H9 (cell line): Measurements from ENCODE around the gene SPECC1. TPM values are rescaled to one million over a fixed set of nuclear protein-coding genes. Genes with fewer than 3 reads are reported as not detected.

Experiments
- DNase-seq: peaks from one replicate; pipeline ENCODE4 v3.0.0-alpha.2; 2017
- H2AFZ ChIP-seq: one replicate; pipeline ENCODE4 v1.6.1; 2013; ENCODE audit warnings: mild to moderate bottlenecking, low read length, control low read depth, moderate library complexity
- H2AK5ac ChIP-seq: 2 replicates; pipeline ENCODE4 v1.6.1; 2013; ENCODE audit warnings: low read length, control low read depth, mixed read lengths; ENCODE audit not compliant: insufficient read length
- H2BK120ac ChIP-seq: one replicate; pipeline ENCODE4 v1.6.1; 2013; ENCODE audit warnings: low read depth, mild to moderate bottlenecking, low read length, control low read depth, inconsistent platforms; ENCODE audit not compliant: poor library complexity, severe bottlenecking
- H2BK12ac ChIP-seq: 2 replicates; pipeline ENCODE4 v1.6.1; 2013; ENCODE audit warnings: low read length, control low read depth, mixed read lengths, low read depth; ENCODE audit not compliant: insufficient read length
- H2BK15ac ChIP-seq: 2 replicates; pipeline ENCODE4 v1.6.1; 2013; ENCODE audit warnings: low read depth, low read length, control low read depth
- H2BK20ac ChIP-seq: one replicate; pipeline ENCODE4 v1.6.1; 2013; ENCODE audit warnings: low read depth, mild to moderate bottlenecking, low read length, control low read depth, inconsistent platforms; ENCODE audit not compliant: poor library complexity, severe bottlenecking
- H2BK5ac ChIP-seq: 2 replicates; pipeline ENCODE4 v1.6.1; 2013; ENCODE audit warnings: low read length, control low read depth, mixed read lengths; ENCODE audit not compliant: insufficient read length
- H3K14ac ChIP-seq: 2 replicates; pipeline ENCODE4 v1.6.1; 2013; ENCODE audit warnings: low read length, control low read depth; ENCODE audit not compliant: insufficient read depth
- H3K18ac ChIP-seq: 2 replicates; pipeline ENCODE4 v1.6.1; 2013; ENCODE audit warnings: low read depth, mild to moderate bottlenecking, mixed read lengths, low read length, control low read depth; ENCODE audit not compliant: insufficient read length
- H3K23ac ChIP-seq: 2 replicates; pipeline ENCODE4 v1.6.1; 2013; ENCODE audit warnings: low read length, control low read depth, mixed read lengths, low read depth; ENCODE audit not compliant: insufficient read length
- H3K23me2 ChIP-seq: 2 replicates; pipeline ENCODE4 v1.6.1; 2013; ENCODE audit warnings: low read depth, mild to moderate bottlenecking, mixed read lengths, low read length, control low read depth; ENCODE audit not compliant: insufficient read length, poor library complexity, severe bottlenecking
- H3K27ac ChIP-seq: 2 replicates; pipeline ENCODE4 v1.5.1; 2013; ENCODE audit warnings: low read length, control low read depth, mixed read lengths, low read depth; ENCODE audit not compliant: insufficient read length
- H3K27me3 ChIP-seq: 2 replicates; pipeline ENCODE4 v1.6.1; 2013; ENCODE audit warnings: low read length, control low read depth, inconsistent platforms; ENCODE audit not compliant: insufficient read depth
- H3K4ac ChIP-seq: 2 replicates; pipeline ENCODE4 v1.6.1; 2013; ENCODE audit warnings: low read depth, mild to moderate bottlenecking, control low read depth, inconsistent platforms, low read length, moderate library complexity
- H3K4me1 ChIP-seq: 2 replicates; pipeline ENCODE4 v1.6.1; 2013; ENCODE audit warnings: low read length, control low read depth, inconsistent platforms; ENCODE audit not compliant: insufficient read depth
- H3K4me2 ChIP-seq: 2 replicates; pipeline ENCODE4 v1.6.1; 2013; ENCODE audit warnings: low read length, control low read depth, mixed read lengths; ENCODE audit not compliant: insufficient read length, insufficient read depth
- H3K56ac ChIP-seq: 2 replicates; pipeline ENCODE4 v1.6.1; 2013; ENCODE audit warnings: low read depth, mild to moderate bottlenecking, mixed read lengths, low read length, control low read depth; ENCODE audit not compliant: insufficient read length
- H3K79me1 ChIP-seq: 2 replicates; pipeline ENCODE4 v1.6.1; 2013; ENCODE audit warnings: low read depth, mild to moderate bottlenecking, moderate library complexity, low read length, control low read depth, inconsistent platforms; ENCODE audit not compliant: insufficient read depth, poor library complexity, severe bottlenecking
- H3K79me2 ChIP-seq: 2 replicates; pipeline ENCODE4 v1.6.1; 2013; ENCODE audit warnings: low read length, control low read depth, inconsistent platforms; ENCODE audit not compliant: insufficient read depth
- H3K9ac ChIP-seq: 2 replicates; pipeline ENCODE4 v1.6.1; 2013; ENCODE audit warnings: low read length, control low read depth, mixed read lengths; ENCODE audit not compliant: insufficient read length; ENCODE audit errors: extremely low read depth
- H3K9me3 ChIP-seq: one replicate; pipeline ENCODE4 v1.6.1; 2013; ENCODE audit warnings: low read depth, low read length, inconsistent platforms; ENCODE audit not compliant: control insufficient read depth
- H3T11ph ChIP-seq: one replicate; pipeline ENCODE4 v1.6.1; 2013; ENCODE audit warnings: mild to moderate bottlenecking, low read length, control low read depth, inconsistent platforms
- H4K20me1 ChIP-seq: one replicate; pipeline ENCODE4 v1.6.1; 2013; ENCODE audit not compliant: control insufficient read depth, insufficient read length, insufficient read depth
- H4K5ac ChIP-seq: 2 replicates; pipeline ENCODE4 v1.6.1; 2013; ENCODE audit warnings: low read depth, mild to moderate bottlenecking, mixed read lengths, low read length, control low read depth; ENCODE audit not compliant: insufficient read length
- H4K8ac ChIP-seq: replicated peaks from 2 replicates; pipeline ENCODE4 v1.6.1; 2013; ENCODE audit warnings: low read length, control low read depth, mixed read lengths, low read depth; ENCODE audit not compliant: insufficient read length
- H4K91ac ChIP-seq: 2 replicates; pipeline ENCODE4 v1.6.1; 2013; ENCODE audit warnings: low read depth, mild to moderate bottlenecking, moderate library complexity, mixed read lengths, low read length, control low read depth; ENCODE audit not compliant: insufficient read length
- H3K27ac Mint-ChIP-seq, 3 experiments: 2 replicates in 2 of 3; 3 replicates in 1 of 3; pipeline ENCODE4 v1.8.0; 2020 to 2021; ENCODE audit warnings: mixed read lengths in 3 of 3, mild to moderate bottlenecking in 1 of 3, moderate library complexity in 1 of 3
- H3K27me3 Mint-ChIP-seq: 2 replicates; pipeline ENCODE4 v1.8.0; 2021; ENCODE audit warnings: low read depth, mild to moderate bottlenecking, moderate library complexity, mixed read lengths
- H3K36me3 Mint-ChIP-seq, 3 experiments: 2 replicates in 2 of 3; 3 replicates in 1 of 3; pipeline ENCODE4 v1.8.0; 2020 to 2021; ENCODE audit warnings: low read depth in 3 of 3, mixed read lengths in 3 of 3; ENCODE audit not compliant: insufficient read depth in 1 of 3
- H3K4me1 Mint-ChIP-seq, 2 experiments: 2 replicates each; pipeline ENCODE4 v1.8.0; 2020; ENCODE audit warnings: mixed read lengths in 2 of 2
- H3K4me3 Mint-ChIP-seq, 2 experiments: 2 replicates in 1 of 2; 3 replicates in 1 of 2; pipeline ENCODE4 v1.8.0; 2020 to 2021; ENCODE audit warnings: mild to moderate bottlenecking in 2 of 2, mixed read lengths in 2 of 2, moderate library complexity in 1 of 2
- H3K9me3 Mint-ChIP-seq, 2 experiments: 2 replicates in 1 of 2; 3 replicates in 1 of 2; pipeline ENCODE4 v1.8.0; 2020; ENCODE audit warnings: mild to moderate bottlenecking in 2 of 2, mixed read lengths in 2 of 2, moderate library complexity in 1 of 2
- CTCF ChIP-seq: fragments of 200-600 bp; sonication (generic); conservative IDR thresholded peaks from 3 replicates; pipeline ENCODE4 v1.8.0; 2021; ENCODE audit warnings: antibody characterized with exemption, mild to moderate bottlenecking
- WGBS: extraction: QIAGEN DNeasy Blood & Tissue Kit; methylation state at CpG from one replicate; pipeline ENCODE4 v1.1.7; 2013; ENCODE audit warnings: missing lambda C conversion rate, low lambda C conversion rate, mixed read lengths; ENCODE audit not compliant: insufficient read length; ENCODE audit errors: extremely low coverage; 5-methylcytosine and 5-hydroxymethylcytosine counted together
- total RNA-seq: library from RNA; stranded (reverse); gene quantifications from 2 replicates; pipeline ENCODE4 v1.2.1, GENCODE V29; 2021

Gene SPECC1
- total RNA-seq, 1 experiment from 2014 or later, result 65.7 TPM

GRCh38 chr17:20282526-20283308 is 273.6 kb downstream of the SPECC1 start:
- H3K56ac ChIP-seq, result no peak overlapping the region

More at GRCh38 chr17:20282526-20283308, 273.6 kb downstream of the SPECC1 start:
- Histone ChIP-seq H3K4me1 (no peaks in the 10 kb centered on the region), H3K4me2 (no peak overlapping the region), H3K9me3 (no peaks in the 10 kb centered on the region), H2BK5ac (no peak overlapping the region), H2BK20ac (no peak overlapping the region), H4K20me1 (no peaks in the 10 kb centered on the region), H3K27ac (no peak overlapping the region), H3K18ac (no peak overlapping the region), H3K14ac (no peak overlapping the region), H2AFZ (no peak overlapping the region), H3K23me2 (no peaks in the 10 kb centered on the region), H2BK15ac (no peak overlapping the region), H3K23ac (no peak overlapping the region), H4K8ac (no peak overlapping the region), H3K79me1 (no peaks in the 10 kb centered on the region), H4K91ac (no peak overlapping the region), H3K79me2 (no peaks in the 10 kb centered on the region), H3K9ac (no peak overlapping the region), H2BK120ac (no peak overlapping the region), H3T11ph (no peak overlapping the region), H4K5ac (no peak overlapping the region), H3K4ac (no peak overlapping the region), H3K27me3 (no peaks in the 10 kb centered on the region), H2AK5ac (no peak overlapping the region), H2BK12ac (no peak overlapping the region)
- H3K9me3 Mint-ChIP-seq, result no peaks in the 10 kb centered on the region; a peak in 1 of 5 replicates
- peaks cover 14 to 30% (median 16%) of the 10 kb centered on the region in 3 experiments; a peak in 5 of 7 replicates for H3K36me3 Mint-ChIP-seq
- no peak overlapping the region; a peak in 1 of 7 replicates for H3K27ac Mint-ChIP-seq
- TF ChIP-seq CTCF, result no peak
- DNase-seq, result no peak
- H3K27me3 Mint-ChIP-seq, result no peaks in the 10 kb centered on the region
- WGBS, result no CpG with 5 or more reads among the region's 9 CpGs
- no peak overlapping the region for H3K4me3 Mint-ChIP-seq
- peaks cover 0 to 3% of the 10 kb centered on the region in 2 experiments; a peak in 1 of 4 replicates for H3K4me1 Mint-ChIP-seq
